Neural cell (in vitro differentiated cells): ENCODE results near the gene MRGPRD. TPM values are rescaled to one million over a fixed set of nuclear protein-coding genes. Genes with fewer than 3 reads are reported as not detected.

Experiments used
- H2AFZ ChIP-seq: fragments of 200-600, 300-800 bp; sonication (generic), shearing (Covaris generic); 2 replicates; pipeline ENCODE4 v1.6.0; 2014; ENCODE audit warnings: low read depth, mild to moderate bottlenecking, antibody characterized with exemption, low read length, moderate library complexity
- H3F3A ChIP-seq: fragments of 200-600 bp; shearing (Covaris generic); 2 replicates; pipeline ENCODE4 v1.6.1; 2016; ENCODE audit warnings: mild to moderate bottlenecking, moderate library complexity, mixed read lengths, antibody characterized with exemption, low read length; ENCODE audit not compliant: insufficient read depth, poor library complexity, severe bottlenecking
- H3K27ac ChIP-seq: fragments of 200-600, 300-800 bp; sonication (generic), shearing (Covaris generic); 2 replicates; pipeline ENCODE4 v1.5.1; 2014; ENCODE audit warnings: mild to moderate bottlenecking, low read length, moderate library complexity
- H3K27me3 ChIP-seq: fragments of 300-800, 200-600 bp; sonication (generic), shearing (Covaris generic); 2 replicates; pipeline ENCODE4 v1.6.0; 2014; ENCODE audit warnings: mild to moderate bottlenecking, low read depth, low read length, moderate library complexity; ENCODE audit not compliant: insufficient read depth
- H3K36me3 ChIP-seq: fragments of 300-800, 200-600 bp; sonication (generic), shearing (Covaris generic); 2 replicates; pipeline ENCODE4 v1.5.1; 2014; ENCODE audit warnings: mild to moderate bottlenecking, antibody characterized with exemption, low read length, moderate library complexity; ENCODE audit not compliant: insufficient read depth
- H3K4me2 ChIP-seq: fragments of 300-800, 200-600 bp; sonication (generic), shearing (Covaris generic); 2 replicates; pipeline ENCODE4 v1.6.0; 2014; ENCODE audit warnings: mild to moderate bottlenecking, low read length
- H3K4me3 ChIP-seq: fragments of 300-800, 200-600 bp; sonication (generic), shearing (Covaris generic); 2 replicates; pipeline ENCODE4 v1.5.1; 2014; ENCODE audit warnings: mild to moderate bottlenecking, low read length, moderate library complexity
- H3K79me2 ChIP-seq: fragments of 200-600 bp; shearing (Covaris generic); replicated peaks from 2 replicates; pipeline ENCODE4 v1.6.0; 2014; ENCODE audit warnings: mild to moderate bottlenecking, low read length, moderate library complexity; ENCODE audit not compliant: insufficient read depth
- H3K9ac ChIP-seq: fragments of 300-800, 200-600 bp; sonication (generic), shearing (Covaris generic); 2 replicates; pipeline ENCODE4 v1.6.1; 2016; ENCODE audit warnings: mild to moderate bottlenecking, low read length, mixed read lengths
- H3K9me2 ChIP-seq: fragments of 200-600 bp; shearing (Covaris generic); 2 replicates; pipeline ENCODE4 v1.6.1; 2016; ENCODE audit warnings: mild to moderate bottlenecking, low read length, mixed read lengths; ENCODE audit not compliant: insufficient read depth
- H3K9me3 ChIP-seq: fragments of 200-600, 300-800 bp; sonication (generic), shearing (Covaris generic); 2 replicates; pipeline ENCODE4 v1.6.1; 2016; ENCODE audit warnings: mild to moderate bottlenecking, mixed run types, low read length, moderate library complexity, mixed read lengths
- H4K20me1 ChIP-seq: fragments of 200-600 bp; shearing (Covaris generic); 2 replicates; pipeline ENCODE4 v1.6.1; 2016; ENCODE audit warnings: mild to moderate bottlenecking, mixed run types; ENCODE audit not compliant: insufficient read depth
- CTCF ChIP-seq: fragments of 450-650 bp; IDR thresholded peaks from 2 replicates; pipeline ENCODE4 v1.5.1; 2014; ENCODE audit warnings: antibody characterized with exemption, mild to moderate bottlenecking, moderate library complexity; ENCODE audit not compliant: poor library complexity, severe bottlenecking
- EP300 ChIP-seq: fragments of 450-650 bp; conservative IDR thresholded peaks from 2 replicates; pipeline ENCODE4 v1.6.1; 2014; ENCODE audit warnings: antibody characterized with exemption, mild to moderate bottlenecking, moderate library complexity; ENCODE audit not compliant: poor library complexity, severe bottlenecking
- EZH2 ChIP-seq: fragments of 200-600, 300-800 bp; shearing (Covaris generic), sonication (generic); IDR thresholded peaks from 2 replicates; pipeline ENCODE4 v1.6.1; 2014; ENCODE audit warnings: antibody characterized with exemption, low read length, borderline replicate concordance, mild to moderate bottlenecking; ENCODE audit not compliant: insufficient read depth, poor library complexity, severe bottlenecking
- MXI1 ChIP-seq: fragments of 450-650 bp; conservative IDR thresholded peaks from 2 replicates; pipeline ENCODE4 v1.6.1; 2014; ENCODE audit warnings: antibody characterized with exemption, mild to moderate bottlenecking; ENCODE audit not compliant: poor library complexity, severe bottlenecking
- POLR2AphosphoS5 ChIP-seq: IDR thresholded peaks from 2 replicates; pipeline ENCODE4 v1.6.1; 2012
- RAD21 ChIP-seq: fragments of 450-650 bp; conservative IDR thresholded peaks from 2 replicates; pipeline ENCODE4 v1.6.1; 2014; ENCODE audit warnings: antibody characterized with exemption, mild to moderate bottlenecking, moderate library complexity
- REST ChIP-seq: IDR thresholded peaks from 2 replicates; pipeline ENCODE4 v1.6.1; 2012; ENCODE audit warnings: borderline replicate concordance
- SMC3 ChIP-seq: fragments of 450-650 bp; conservative IDR thresholded peaks from 2 replicates; pipeline ENCODE4 v1.6.1; 2014; ENCODE audit warnings: antibody characterized with exemption, mild to moderate bottlenecking, moderate library complexity; ENCODE audit not compliant: poor library complexity
- TAF1 ChIP-seq: IDR thresholded peaks from 2 replicates; pipeline ENCODE4 v1.6.1; 2012; ENCODE audit warnings: low read depth
- polyA plus RNA-seq: library from polyadenylated mRNA; depleted of rRNA; stranded (reverse); fragments of >200 nt; gene quantifications from 2 replicates; pipeline ENCODE4 v1.2.3, GENCODE V29; 2014

The MRGPRD gene
- polyA plus RNA-seq, 1 donor from 2014 or later = not detected

GRCh38 chr11:68963779-68964178, 17.0 kb downstream of the MRGPRD start:
- Histone ChIP-seq H3F3A (no peaks in the 10 kb centered on the region), H4K20me1 (no peaks in the 10 kb centered on the region)

GRCh38 chr11:68962527-68963250, 18.1 kb downstream of the MRGPRD start:
- Histone ChIP-seq H3K79me2 (no peaks in the 10 kb centered on the region), H3K4me2 (no peak overlapping the region), H3K27ac (no peak overlapping the region), H3F3A (no peaks in the 10 kb centered on the region), H2AFZ (no peak overlapping the region), H3K36me3 (no peaks in the 10 kb centered on the region), H3K9ac (no peak overlapping the region), H3K9me3 (peaks cover 4% of the 10 kb centered on the region), H3K4me3 (no peak overlapping the region), H4K20me1 (no peaks in the 10 kb centered on the region), H3K27me3 (no peaks in the 10 kb centered on the region), H3K9me2 (no peaks in the 10 kb centered on the region)
- no peak for TF ChIP-seq MXI1
- TF ChIP-seq EZH2 = no peak
- TF ChIP-seq EP300 = no peak
- no peak for TF ChIP-seq POLR2AphosphoS5

More at GRCh38 chr11:68963779-68964178, 17.0 kb downstream of the MRGPRD start:
- no peak overlapping the region for H3K4me3 ChIP-seq
- H3K27me3 ChIP-seq = no peaks in the 10 kb centered on the region
- peaks cover 4% of the 10 kb centered on the region for H3K9me3 ChIP-seq
- no peak overlapping the region for H3K4me2 ChIP-seq
- no peak overlapping the region for H2AFZ ChIP-seq
- no peak overlapping the region for H3K27ac ChIP-seq
- no peaks in the 10 kb centered on the region for H3K79me2 ChIP-seq
- no peaks in the 10 kb centered on the region for H3K9me2 ChIP-seq
- H3K9ac ChIP-seq = no peak overlapping the region
- no peaks in the 10 kb centered on the region for H3K36me3 ChIP-seq
- TF ChIP-seq RAD21 (no peak), TAF1 (no peak), MXI1 (no peak), EP300 (no peak), CTCF (no peak), REST (no peak), EZH2 (no peak), SMC3 (no peak), POLR2AphosphoS5 (no peak)
